HG03108 (cell line): Measurements from ENCODE around the gene BRAT1.

Experiments used
- ATAC-seq: cut with Tn5 transposase; IDR thresholded peaks from one replicate; pipeline ENCODE4 v1.9.1; 2021; ENCODE audit warnings: moderate library complexity; ENCODE audit not compliant: unreplicated experiment

The BRAT1 gene

GRCh38 chr7:2500701-2501100 is 54.6 kb downstream of the BRAT1 start:
- no peak for ATAC-seq

GRCh38 chr7:2499719-2500430 is 55.4 kb downstream of the BRAT1 start:
- ATAC-seq, result no peak

- ATAC-seq, result no peak
These were observed 56.1 kb downstream of the BRAT1 start for GRCh38 chr7:2499181-2499580.

- ATAC-seq, result no peak
These were observed 56.6 kb downstream of the BRAT1 start for GRCh38 chr7:2498708-2499107.

GRCh38 chr7:2497500-2498336 is 57.6 kb downstream of the BRAT1 start:
- ATAC-seq, result no peak

GRCh38 chr7:2497065-2497464 is 58.3 kb downstream of the BRAT1 start:
- ATAC-seq, result no peak

- ATAC-seq, result no peak
These were observed 58.9 kb downstream of the BRAT1 start for GRCh38 chr7:2496375-2496774.

GRCh38 chr7:2495418-2496299 is 59.7 kb downstream of the BRAT1 start:
- ATAC-seq, result no peak

- no peak for ATAC-seq
These were observed 60.9 kb downstream of the BRAT1 start for GRCh38 chr7:2494191-2495130.

- no peak for ATAC-seq
These were observed 61.8 kb downstream of the BRAT1 start for GRCh38 chr7:2493205-2494164.

GRCh38 chr7:2492038-2492437 is 63.3 kb downstream of the BRAT1 start:
- ATAC-seq, result no peak

GRCh38 chr7:2490181-2490651 is 65.1 kb downstream of the BRAT1 start:
- ATAC-seq, result no peak

GRCh38 chr7:2488681-2489080 is 66.6 kb downstream of the BRAT1 start:
- no peak for ATAC-seq

GRCh38 chr7:2488272-2488645 is 67.1 kb downstream of the BRAT1 start:
- ATAC-seq, result no peak
